Measurements from ENCODE around the gene UCP2.

The UCP2 gene

DNA sequence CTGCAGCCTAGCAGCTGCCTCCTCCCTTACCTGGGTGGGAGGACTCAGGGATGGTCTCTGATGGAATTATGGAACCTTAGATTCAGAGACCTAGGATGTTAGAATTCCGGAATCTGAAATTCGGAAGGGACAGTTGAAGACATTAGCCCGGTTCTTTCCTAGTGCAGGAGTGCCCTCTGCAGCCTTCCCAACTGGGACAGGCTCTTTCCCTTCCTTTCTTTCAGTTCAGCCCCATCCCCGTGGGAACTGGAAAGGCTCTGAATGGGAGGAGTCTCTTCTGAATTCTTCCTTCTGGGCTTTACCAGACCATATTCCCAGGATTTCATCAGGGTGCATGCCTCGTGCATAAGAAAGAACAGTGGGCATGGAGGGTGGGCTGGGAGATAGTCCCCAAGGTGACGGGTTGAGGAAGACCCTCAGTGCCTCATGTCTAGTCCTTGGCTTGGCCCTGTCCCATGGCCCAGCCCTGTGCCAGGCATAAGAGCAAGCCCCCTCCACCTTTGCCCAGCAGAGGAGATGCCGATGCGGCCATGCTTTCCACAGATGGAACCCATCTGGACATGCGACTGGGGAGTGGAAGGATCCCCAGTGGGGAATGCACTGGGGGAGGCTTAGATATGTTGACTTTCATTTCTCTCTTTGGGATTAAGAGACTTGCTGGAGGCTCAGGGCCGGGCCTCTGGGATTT, 17.4 kb downstream of the UCP2 start:
- Histone ChIP-seq H3K9ac (ENCODE audit: low read length) (no peak overlapping the region), H3K18ac (ENCODE audit: low read length) (no peak overlapping the region), H3K79me1 (ENCODE audit: low read length) (no peaks in the 10 kb centered on the region), H3K56ac (ENCODE audit: low read length) (no peak overlapping the region), H2BK15ac (replicated peaks; ENCODE audit: low read depth) (no peak overlapping the region), H2BK5ac (ENCODE audit: low read length) (no peak overlapping the region), H3K4me2 (ENCODE audit: low read length) (no peak overlapping the region), H3K36me3 (ENCODE audit: control insufficient read depth, insufficient read depth, low read length) (no peaks in the 10 kb centered on the region), H3K23ac (ENCODE audit: low read length) (no peak overlapping the region), H4K5ac (ENCODE audit: low read length) (no peak overlapping the region), H2BK120ac (ENCODE audit: low read depth, low read length) (no peak overlapping the region), H3K4me1 (ENCODE audit: control insufficient read depth, low read depth, low read length) (no peaks in the 10 kb centered on the region), H3K27me3 (ENCODE audit: insufficient read depth, low read length, poor library complexity) (no peaks in the 10 kb centered on the region), H3K4ac (ENCODE audit: low read depth, low read length) (no peak overlapping the region), H2AK5ac (ENCODE audit: low read length) (no peak overlapping the region), H3K4me3 (ENCODE audit: low read length) (no peak overlapping the region), H4K8ac (ENCODE audit: low read depth, low read length) (no peak overlapping the region), H3K79me2 (ENCODE audit: control insufficient read depth, insufficient read depth, low read length) (no peaks in the 10 kb centered on the region), H3K27ac (ENCODE audit: low read depth, low read length) (no peak overlapping the region)
- WGBS (ENCODE audit: extremely low coverage, insufficient coverage, low lambda C conversion rate): no CpG with 5 or more reads among the region's 10 CpGs
- DNase-seq: no peak

DNA sequence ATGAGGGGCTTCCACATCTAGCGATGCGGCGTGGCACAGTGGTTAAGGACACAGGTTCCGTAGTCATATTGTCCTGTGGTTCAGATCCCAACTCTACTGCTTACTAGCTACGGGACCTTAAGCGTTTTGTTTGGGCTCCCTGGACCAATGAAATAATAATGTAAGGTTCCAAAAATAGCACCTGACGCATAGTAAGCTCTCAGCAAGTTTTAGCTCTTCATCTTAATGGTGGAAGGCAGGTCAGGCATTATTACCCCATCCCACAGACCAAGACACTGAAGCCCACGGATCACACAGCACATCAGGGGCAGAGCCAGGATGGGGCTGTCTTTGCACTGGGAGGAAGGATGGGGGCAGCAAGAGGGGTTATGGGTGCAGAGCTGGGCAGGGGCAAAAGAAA, 18.8 kb downstream of the UCP2 start:
- H3K27me3 ChIP-seq (ENCODE audit: insufficient read depth, low read length, poor library complexity): no peaks in the 10 kb centered on the region
- H3K4me2 ChIP-seq (ENCODE audit: low read length): no peak overlapping the region
- no peak overlapping the region for H3K23ac ChIP-seq (ENCODE audit: low read length)
- H3K56ac ChIP-seq (ENCODE audit: low read length): no peak overlapping the region
- H3K79me2 ChIP-seq (ENCODE audit: control insufficient read depth, insufficient read depth, low read length): no peaks in the 10 kb centered on the region
- no peak overlapping the region for H2BK120ac ChIP-seq (ENCODE audit: low read depth, low read length)
- H3K79me1 ChIP-seq (ENCODE audit: low read length): no peaks in the 10 kb centered on the region
- H3K27ac ChIP-seq (ENCODE audit: low read depth, low read length): no peak overlapping the region
- no peak for DNase-seq
- H2AK5ac ChIP-seq (ENCODE audit: low read length): no peak overlapping the region
- no peak overlapping the region for H4K5ac ChIP-seq (ENCODE audit: low read length)
- H4K8ac ChIP-seq (ENCODE audit: low read depth, low read length): no peak overlapping the region
- no peak overlapping the region for H3K9ac ChIP-seq (ENCODE audit: low read length)
- H3K4ac ChIP-seq (ENCODE audit: low read depth, low read length): no peak overlapping the region
- no peak overlapping the region for H2BK5ac ChIP-seq (ENCODE audit: low read length)
- peaks cover 1% of the 10 kb centered on the region for H3K36me3 ChIP-seq (ENCODE audit: control insufficient read depth, insufficient read depth, low read length)
- WGBS (ENCODE audit: extremely low coverage, insufficient coverage, low lambda C conversion rate): no CpG with 5 or more reads among the region's 8 CpGs
- H2BK15ac ChIP-seq (replicated peaks; ENCODE audit: low read depth): no peak overlapping the region
- H3K4me1 ChIP-seq (ENCODE audit: control insufficient read depth, low read depth, low read length): peaks cover 1% of the 10 kb centered on the region
- H3K4me3 ChIP-seq (ENCODE audit: low read length): no peak overlapping the region
- H3K18ac ChIP-seq (ENCODE audit: low read length): no peak overlapping the region

DNA sequence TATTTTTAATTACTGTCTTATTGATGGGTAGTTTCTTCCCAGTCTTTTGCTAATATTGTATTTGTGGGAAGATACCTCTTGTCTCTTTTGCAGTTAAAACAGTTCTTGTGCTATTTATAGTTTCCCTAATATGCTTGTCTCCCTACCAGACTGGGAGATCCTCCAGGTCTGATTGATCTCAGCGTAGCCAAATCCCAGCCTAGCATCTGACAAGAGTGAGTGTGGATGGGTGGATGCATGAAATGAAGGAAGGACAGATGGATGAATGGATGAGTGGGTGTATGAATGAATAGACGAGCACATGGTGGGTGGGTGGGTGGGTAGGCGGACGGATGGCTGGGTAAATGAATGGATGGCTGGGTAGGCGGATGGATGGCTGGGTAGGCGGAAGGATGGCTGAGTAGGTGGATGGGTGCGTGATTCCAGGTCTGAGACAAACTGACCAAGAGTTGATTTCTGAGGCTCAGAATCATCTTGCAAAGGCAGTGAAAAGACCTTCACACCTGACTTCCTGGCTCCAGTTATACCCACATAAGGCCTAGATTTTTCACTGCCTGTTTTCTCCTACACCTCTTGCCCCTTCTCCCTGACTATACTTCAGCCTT, 20.4 kb downstream of the UCP2 start:
- Histone ChIP-seq H2BK120ac (ENCODE audit: low read depth, low read length) (no peak overlapping the region), H3K79me1 (ENCODE audit: low read length) (no peaks in the 10 kb centered on the region), H3K4me1 (ENCODE audit: control insufficient read depth, low read depth, low read length) (peaks cover 1% of the 10 kb centered on the region), H3K9ac (ENCODE audit: low read length) (no peak overlapping the region), H2AK5ac (ENCODE audit: low read length) (no peak overlapping the region), H3K36me3 (ENCODE audit: control insufficient read depth, insufficient read depth, low read length) (peaks cover 1% of the 10 kb centered on the region), H2BK5ac (ENCODE audit: low read length) (no peak overlapping the region), H4K8ac (ENCODE audit: low read depth, low read length) (no peak overlapping the region), H3K23ac (ENCODE audit: low read length) (no peak overlapping the region), H3K4ac (ENCODE audit: low read depth, low read length) (no peak overlapping the region), H3K27me3 (ENCODE audit: insufficient read depth, low read length, poor library complexity) (no peaks in the 10 kb centered on the region), H3K18ac (ENCODE audit: low read length) (no peak overlapping the region), H3K79me2 (ENCODE audit: control insufficient read depth, insufficient read depth, low read length) (no peaks in the 10 kb centered on the region), H2BK15ac (replicated peaks; ENCODE audit: low read depth) (no peak overlapping the region), H3K4me2 (ENCODE audit: low read length) (no peak overlapping the region), H4K5ac (ENCODE audit: low read length) (no peak overlapping the region), H3K56ac (ENCODE audit: low read length) (no peak overlapping the region), H3K4me3 (ENCODE audit: low read length) (no peak overlapping the region), H3K27ac (ENCODE audit: low read depth, low read length) (no peak overlapping the region)
- no CpG with 5 or more reads among the region's 7 CpGs for WGBS (ENCODE audit: extremely low coverage, insufficient coverage, low lambda C conversion rate)
- no peak for DNase-seq

DNA sequence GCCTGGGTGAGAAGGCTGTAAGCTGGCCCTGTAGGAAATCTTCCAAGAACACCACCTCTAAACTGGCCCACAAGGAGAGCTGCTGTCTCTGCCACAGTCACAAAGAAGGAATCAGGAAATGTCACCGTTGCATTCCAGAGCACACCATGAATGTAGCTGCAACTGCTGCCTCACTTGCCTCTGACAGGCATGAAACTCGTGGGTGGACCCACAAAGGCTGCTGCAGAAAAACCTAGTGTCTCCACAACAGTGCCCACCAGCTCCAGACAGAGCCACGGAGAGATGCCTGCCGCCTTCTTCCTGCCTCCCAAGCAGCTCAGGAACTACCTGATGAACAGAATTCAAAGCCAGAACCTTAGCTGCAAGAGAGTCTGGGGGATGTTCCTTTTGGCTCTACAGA, 21.3 kb downstream of the UCP2 start:
- H2BK15ac ChIP-seq (replicated peaks; ENCODE audit: low read depth): no peak overlapping the region
- no peak overlapping the region for H3K4me2 ChIP-seq (ENCODE audit: low read length)
- H2BK120ac ChIP-seq (ENCODE audit: low read depth, low read length): no peak overlapping the region
- no peak overlapping the region for H2BK5ac ChIP-seq (ENCODE audit: low read length)
- H3K18ac ChIP-seq (ENCODE audit: low read length): no peak overlapping the region
- H3K36me3 ChIP-seq (ENCODE audit: control insufficient read depth, insufficient read depth, low read length): peaks cover 1% of the 10 kb centered on the region
- H4K8ac ChIP-seq (ENCODE audit: low read depth, low read length): no peak overlapping the region
- H3K4me1 ChIP-seq (ENCODE audit: control insufficient read depth, low read depth, low read length): peaks cover 1% of the 10 kb centered on the region
- no peak overlapping the region for H3K4me3 ChIP-seq (ENCODE audit: low read length)
- H3K23ac ChIP-seq (ENCODE audit: low read length): no peak overlapping the region
- no peak overlapping the region for H4K5ac ChIP-seq (ENCODE audit: low read length)
- H3K27ac ChIP-seq (ENCODE audit: low read depth, low read length): no peak overlapping the region
- no peak overlapping the region for H3K9ac ChIP-seq (ENCODE audit: low read length)
- H3K79me2 ChIP-seq (ENCODE audit: control insufficient read depth, insufficient read depth, low read length): no peaks in the 10 kb centered on the region
- WGBS (ENCODE audit: extremely low coverage, insufficient coverage, low lambda C conversion rate): no CpG with 5 or more reads among the region's 4 CpGs
- no peaks in the 10 kb centered on the region for H3K27me3 ChIP-seq (ENCODE audit: insufficient read depth, low read length, poor library complexity)
- H2AK5ac ChIP-seq (ENCODE audit: low read length): no peak overlapping the region
- H3K4ac ChIP-seq (ENCODE audit: low read depth, low read length): no peak overlapping the region
- H3K56ac ChIP-seq (ENCODE audit: low read length): no peak overlapping the region
- no peaks in the 10 kb centered on the region for H3K79me1 ChIP-seq (ENCODE audit: low read length)
- no peak for DNase-seq

DNA sequence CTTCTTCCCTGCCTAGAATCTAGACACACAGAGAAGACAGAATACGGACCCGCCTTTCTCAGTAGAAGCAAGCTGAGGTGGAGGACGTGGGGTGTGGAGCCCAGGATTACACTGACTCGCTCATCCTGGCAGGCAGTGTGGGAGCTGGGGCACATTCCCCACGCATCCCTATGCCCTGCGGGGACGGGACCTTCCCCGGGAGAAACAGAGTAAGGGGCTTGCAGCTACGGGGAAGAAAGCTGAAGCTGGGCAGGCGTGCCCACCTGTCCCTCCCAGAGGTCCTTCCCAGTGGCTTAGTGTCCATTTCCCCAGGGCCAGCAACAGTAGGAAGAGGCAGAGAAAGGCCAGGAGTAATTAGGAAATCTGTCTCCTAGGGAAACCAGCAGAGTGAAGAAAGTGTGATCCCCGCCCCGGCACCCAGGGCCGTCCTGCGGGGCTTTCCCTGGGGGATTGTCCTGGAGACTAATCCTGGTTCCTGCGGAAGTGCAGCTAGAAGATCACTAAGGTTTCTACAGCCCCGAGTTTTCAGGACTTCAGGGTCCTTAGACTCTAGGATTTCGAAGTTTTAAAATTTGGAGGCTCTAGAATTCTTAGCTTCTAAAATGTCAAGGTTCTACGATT, 24.0 kb downstream of the UCP2 start:
- H2BK5ac ChIP-seq (ENCODE audit: low read length): no peak overlapping the region
- no peak overlapping the region for H2BK120ac ChIP-seq (ENCODE audit: low read depth, low read length)
- no CpG with 5 or more reads among the region's 18 CpGs for WGBS (ENCODE audit: extremely low coverage, insufficient coverage, low lambda C conversion rate)
- no peak overlapping the region for H2BK15ac ChIP-seq (replicated peaks; ENCODE audit: low read depth)
- H3K4me1 ChIP-seq (ENCODE audit: control insufficient read depth, low read depth, low read length): peaks cover 1% of the 10 kb centered on the region
- H4K8ac ChIP-seq (ENCODE audit: low read depth, low read length): no peak overlapping the region
- H3K79me2 ChIP-seq (ENCODE audit: control insufficient read depth, insufficient read depth, low read length): no peaks in the 10 kb centered on the region
- no peaks in the 10 kb centered on the region for H3K27me3 ChIP-seq (ENCODE audit: insufficient read depth, low read length, poor library complexity)
- H3K4me2 ChIP-seq (ENCODE audit: low read length): no peak overlapping the region
- H3K18ac ChIP-seq (ENCODE audit: low read length): no peak overlapping the region
- H3K9ac ChIP-seq (ENCODE audit: low read length): no peak overlapping the region
- no peak overlapping the region for H3K4me3 ChIP-seq (ENCODE audit: low read length)
- H3K36me3 ChIP-seq (ENCODE audit: control insufficient read depth, insufficient read depth, low read length): peaks cover 1% of the 10 kb centered on the region
- no peak overlapping the region for H3K23ac ChIP-seq (ENCODE audit: low read length)
- no peak overlapping the region for H3K27ac ChIP-seq (ENCODE audit: low read depth, low read length)
- no peaks in the 10 kb centered on the region for H3K79me1 ChIP-seq (ENCODE audit: low read length)
- no peak overlapping the region for H3K56ac ChIP-seq (ENCODE audit: low read length)
- H3K4ac ChIP-seq (ENCODE audit: low read depth, low read length): no peak overlapping the region
- H2AK5ac ChIP-seq (ENCODE audit: low read length): no peak overlapping the region
- DNase-seq: no peak
- no peak overlapping the region for H4K5ac ChIP-seq (ENCODE audit: low read length)
